HepG2 (cell line): ENCODE data around the gene FLOT2. TPM values are rescaled to one million over a fixed set of nuclear protein-coding genes. Genes with fewer than 3 reads are reported as not detected.

Experiments used
- DZIP1 ChIP-seq: sonication (generic); formaldehyde crosslinking; IDR thresholded peaks from 2 replicates; pipeline ENCODE4 v1.5.0; 2020; ENCODE audit warnings: mild to moderate bottlenecking, missing genetic modification reagents
- ERF ChIP-seq: IDR thresholded peaks from 2 replicates; pipeline ENCODE4 v1.6.1; 2018; ENCODE audit warnings: missing biosample characterization, missing genetic modification reagents
- HDAC2 ChIP-seq: sonication (generic); formaldehyde crosslinking; IDR thresholded peaks from 2 replicates; pipeline ENCODE4 v1.4.0; 2020; ENCODE audit warnings: missing genetic modification reagents
- IKZF1 ChIP-seq: fragments of 450-650 bp; IDR thresholded peaks from 2 replicates; pipeline ENCODE4 v1.7.1; 2016
- KLF16 ChIP-seq, 2 experiments: sonication (generic) in 1 of 2; formaldehyde crosslinking in 1 of 2; IDR thresholded peaks; 2 replicates each; pipeline versions ENCODE4 v1.6.1 to v1.8.0; 2016 to 2023; ENCODE audit warnings: missing genetic modification reagents in 2 of 2, missing compliant biosample characterization in 1 of 2
- PHF5A ChIP-seq: IDR thresholded peaks from one replicate; pipeline ENCODE4 v1.6.1; 2018; ENCODE audit warnings: low read depth, missing genetic modification reagents; ENCODE audit not compliant: unreplicated experiment
- RBAK ChIP-seq: sonication (generic); formaldehyde crosslinking; IDR thresholded peaks from 2 replicates; pipeline ENCODE4 v1.5.1; 2020; ENCODE audit warnings: mild to moderate bottlenecking, missing genetic modification reagents
- SKIL ChIP-seq: sonication (generic); formaldehyde crosslinking; IDR thresholded peaks from 2 replicates; pipeline ENCODE4 v1.8.0; 2022; ENCODE audit warnings: missing genetic modification reagents, mild to moderate bottlenecking, moderate library complexity, borderline replicate concordance
- SRSF9 ChIP-seq: fragments of 200-400 bp; formaldehyde crosslinking; IDR thresholded peaks from 2 replicates; pipeline ENCODE4 v1.6.1; 2018; ENCODE audit warnings: borderline replicate concordance, mild to moderate bottlenecking, low read depth, low read length; ENCODE audit not compliant: insufficient read depth, poor library complexity, severe bottlenecking
- TFE3 ChIP-seq: IDR thresholded peaks from 2 replicates; pipeline ENCODE4 v1.6.1; 2016
- TSC22D2 ChIP-seq: sonication (generic); formaldehyde crosslinking; IDR thresholded peaks from 2 replicates; pipeline ENCODE4 v1.5.1; 2020; ENCODE audit warnings: missing genetic modification reagents, mild to moderate bottlenecking, borderline replicate concordance
- ZNF274 ChIP-seq: sonication (generic); formaldehyde crosslinking; IDR thresholded peaks from 2 replicates; pipeline ENCODE4 v1.5.1; 2020; ENCODE audit warnings: mild to moderate bottlenecking, missing genetic modification reagents
- ZNF33B ChIP-seq: sonication (generic); formaldehyde crosslinking; IDR thresholded peaks from 2 replicates; pipeline ENCODE4 v1.5.1; 2020; ENCODE audit warnings: mild to moderate bottlenecking, missing genetic modification reagents
- ZNF512 ChIP-seq: sonication (generic); formaldehyde crosslinking; IDR thresholded peaks from 2 replicates; pipeline ENCODE4 v1.4.0; 2020; ENCODE audit warnings: mild to moderate bottlenecking, missing genetic modification reagents
- ZNF530 ChIP-seq: sonication (generic); formaldehyde crosslinking; IDR thresholded peaks from 2 replicates; pipeline ENCODE4 v1.5.0; 2020; ENCODE audit warnings: low read depth, mild to moderate bottlenecking, missing genetic modification reagents
- ZNF7 ChIP-seq: IDR thresholded peaks from 2 replicates; pipeline ENCODE4 v1.6.1; 2016; ENCODE audit warnings: missing biosample characterization, missing genetic modification reagents
- ZNF773 ChIP-seq: sonication (generic); formaldehyde crosslinking; IDR thresholded peaks from 2 replicates; pipeline ENCODE4 v1.4.0; 2020; ENCODE audit warnings: missing genetic modification reagents, borderline replicate concordance
- ZNF781 ChIP-seq: sonication (generic); formaldehyde crosslinking; IDR thresholded peaks from 2 replicates; pipeline ENCODE4 v1.5.1; 2020; ENCODE audit warnings: borderline replicate concordance, mild to moderate bottlenecking, missing genetic modification reagents; ENCODE audit errors: not compliant biosample characterization
- ZNF816 ChIP-seq: sonication (generic); formaldehyde crosslinking; IDR thresholded peaks from 2 replicates; pipeline ENCODE4 v1.8.0; 2022; ENCODE audit warnings: missing genetic modification reagents, mild to moderate bottlenecking, borderline replicate concordance
- ZNF841 ChIP-seq: sonication (generic); formaldehyde crosslinking; IDR thresholded peaks from 2 replicates; pipeline ENCODE4 v1.8.1; 2023; ENCODE audit warnings: missing genetic modification reagents, borderline replicate concordance
- polyA plus RNA-seq, 8 experiments: library from polyadenylated mRNA; depleted of rRNA in 3 of 8; stranded (reverse) in 7 of 8; unstranded in 1 of 8; fragments of >200 nt; fragmentation: Illumina TruSeq in 4 of 8; extraction: Trizol in 4 of 8; gene quantifications; 2 replicates each; pipeline versions ENCODE4 v1.2.1 to v1.2.3, GENCODE V29; 2011 to 2016; ENCODE audit warnings: low read depth in 4 of 8, missing spikeins in 1 of 8, mixed read lengths in 1 of 8; ENCODE audit not compliant: insufficient read depth in 1 of 8
- total RNA-seq, 5 experiments: library from RNA; depleted of rRNA; stranded (reverse); fragments of >200 nt; fragmentation: Illumina TruSeq; extraction: Trizol; gene quantifications; 2 replicates each; pipeline ENCODE4 v1.2.3, GENCODE V29; 2016; ENCODE audit warnings: low read depth in 1 of 5

Gene FLOT2
- total and polyA plus RNA-seq, 2 of the 13 experiments (the other 11 are each of a cell fraction or from before 2014, with no cell fraction given), result 54.3 to 54.5 TPM

- no peak for TF ChIP-seq SKIL (CRISPR knock-in tag)
- TF ChIP-seq RBAK, result no peak
- TF ChIP-seq HDAC2 (CRISPR knock-in tag), result 0 out of 2 replicates have a peak, but pooled peaks have one; percentile 28
- no peak for TF ChIP-seq ZNF816
- TF ChIP-seq IKZF1, result no peak
- TF ChIP-seq ZNF512, result no peak
- peak; percentile 61; the same call in 1 of the 2 replicates for TF ChIP-seq DZIP1 (CRISPR knock-in tag)
- TF ChIP-seq TFE3 (CRISPR knock-in tag), result no peak
- TF ChIP-seq KLF16 (CRISPR knock-in tag; IDR thresholded peaks at IDR 0.05), result no peak; a peak in 1 of 4 replicates
- TF ChIP-seq ZNF530 (CRISPR knock-in tag), result no peak
- TF ChIP-seq ZNF841 (CRISPR knock-in tag), result no peak
- peak; percentile 87; the same call in 1 of the 2 replicates for TF ChIP-seq ZNF773 (CRISPR knock-in tag)
- 0 out of 2 replicates have a peak, but pooled peaks have one; percentile 6 for TF ChIP-seq ZNF274 (CRISPR knock-in tag)
- no peak for TF ChIP-seq ZNF7 (CRISPR knock-in tag)
- no peak for TF ChIP-seq SRSF9
- TF ChIP-seq ERF, result 0 out of 2 replicates have a peak, but pooled peaks have one; percentile 3
- TF ChIP-seq ZNF781 (CRISPR knock-in tag), result no peak
- no peak; the same call in 1 of the 2 replicates for TF ChIP-seq ZNF33B (CRISPR knock-in tag)
- no peak for TF ChIP-seq PHF5A (CRISPR knock-in tag)
- TF ChIP-seq TSC22D2, result peak; percentile 40; the same call in 1 of the 2 replicates
Measured at GRCh38 chr17:28901866-28902818, 4.6 kb upstream of the FLOT2 start (continued).
